Psoas muscle (tissue), 8 donors: ENCODE data around the gene TMEM54. TPM values are rescaled to one million over a fixed set of nuclear protein-coding genes. Genes with fewer than 3 reads are reported as not detected.

ENCODE experiments used
- ATAC-seq, 4 donors: fragments of 200-7000 bp; cut with Tn5 transposase; one replicate each; pipeline ENCODE4 v1.9.1; 2020; ENCODE audit warnings: moderate library complexity in 3 of 4, mild to moderate bottlenecking in 2 of 4
- DNase-seq, 2 donors: peaks; one replicate each; pipeline ENCODE4 v3.0.0-alpha.2; 2020
- H3K27ac ChIP-seq: fragments of 200-600 bp; one replicate; pipeline ENCODE4 v1.8.0; 2022
- H3K27me3 ChIP-seq, 3 donors: fragments of 200-600 bp in 1 of 3; one replicate each; pipeline versions ENCODE4 v1.6.1 to v1.8.0; 2013 to 2022; ENCODE audit warnings: low read length in 2 of 3, mild to moderate bottlenecking in 2 of 3, moderate library complexity in 1 of 3; ENCODE audit not compliant: insufficient read depth in 3 of 3
- H3K36me3 ChIP-seq, 2 donors: fragments of 200-600 bp in 1 of 2; one replicate each; pipeline versions ENCODE4 v1.6.1 to v1.8.0; 2013 to 2022; ENCODE audit warnings: low read depth in 1 of 2, mild to moderate bottlenecking in 1 of 2, moderate library complexity in 1 of 2; ENCODE audit not compliant: insufficient read depth in 1 of 2
- H3K4me1 ChIP-seq: fragments of 200-600 bp; one replicate; pipeline ENCODE4 v1.8.0; 2022
- H3K4me3 ChIP-seq: fragments of 200-600 bp; one replicate; pipeline ENCODE4 v1.8.0; 2022; ENCODE audit warnings: mild to moderate bottlenecking
- H3K9me3 ChIP-seq: fragments of 200-600 bp; one replicate; pipeline ENCODE4 v1.8.0; 2022
- WGBS, 3 donors: extraction: QIAGEN DNeasy Blood & Tissue Kit; methylation state at CpG; one replicate each; pipeline versions ENCODE4 v1.1.6 to v1.1.7; 2013; 5-methylcytosine and 5-hydroxymethylcytosine counted together
- intact Hi-C, 2 donors: fragments of 100-400 bp; cut with DNase I; formaldehyde crosslinking; loops; one replicate each; pipeline versions ENCODE4 v1.11.0 to v1.14.2; 2022
- polyA plus RNA-seq, 3 donors: library from polyadenylated mRNA; stranded (reverse); fragments of 200-250 nt; gene quantifications; one replicate each; pipeline ENCODE4 v1.2.3, GENCODE V29; 2013
- total RNA-seq, 4 donors: library from RNA; stranded (reverse); fragmentation: NEBNext Ultra II Directional in 2 of 4; extraction: Animal tissue kit (Norgen Biotek cat#: 25700) in 2 of 4; gene quantifications; one replicate each; pipeline versions ENCODE4 v1.2.1 to v1.2.4, GENCODE V29; 2021 to 2023
- TF ChIP-seq, protein P1 (sequence below): fragments of 200-600 bp; IDR thresholded peaks from one replicate; pipeline ENCODE4 v1.8.0; 2022; ENCODE audit warnings: antibody characterized with exemption
- donor health status: healthy with polysubstance abuse.
- donor health status: DM: no; HTN: no; CAD: no; lungs with moderate emphysema.
- donor health status: Bipolar disorder and iron deficiency.
- donor health status: healthy.
- donor health status: DM: yes; HTN: yes; CAD: no.
- donor health status: DM: no; HTN: no; CAD: no.
- donor health status: DM: no; HTN: no; CAD: no.
- donor health status: DM: yes; HTN: yes; CAD: no.

TMEM54 gene
- total and polyA plus RNA-seq, 7 donors, result 4.7 to 11.8 (median 5.9) TPM

DNA sequence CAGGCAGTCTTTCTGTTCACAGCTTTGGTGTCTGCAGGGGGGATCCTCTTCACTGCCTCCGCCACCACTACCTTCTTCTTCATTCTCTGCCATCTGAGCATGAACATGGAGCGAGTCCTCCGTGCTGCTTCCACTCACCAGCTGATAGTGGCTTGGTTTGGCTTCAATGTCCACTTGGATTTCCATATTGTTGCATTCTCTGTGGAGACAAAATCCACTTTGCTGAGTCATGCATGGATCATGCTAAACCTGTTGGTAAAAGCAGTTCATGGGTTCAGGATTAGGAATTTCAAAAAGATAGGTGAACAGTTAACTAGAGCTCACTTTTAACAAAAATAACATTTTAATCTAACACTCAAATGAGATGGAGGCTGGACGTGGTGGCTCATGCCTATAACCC, 35.9 kb upstream of the TMEM54 start:
- no peak for ATAC-seq
- Histone ChIP-seq H3K4me1 (peaks cover 5% of the 10 kb centered on the region), H3K4me3 (no peak overlapping the region), H3K9me3 (no peaks in the 10 kb centered on the region), H3K36me3 (peaks cover 3 to 67% of the 10 kb centered on the region in 2 donors), H3K27me3 (no peaks in the 10 kb centered on the region), H3K27ac (no peak overlapping the region)
- no peak for DNase-seq
- TF ChIP-seq, protein P1, sequence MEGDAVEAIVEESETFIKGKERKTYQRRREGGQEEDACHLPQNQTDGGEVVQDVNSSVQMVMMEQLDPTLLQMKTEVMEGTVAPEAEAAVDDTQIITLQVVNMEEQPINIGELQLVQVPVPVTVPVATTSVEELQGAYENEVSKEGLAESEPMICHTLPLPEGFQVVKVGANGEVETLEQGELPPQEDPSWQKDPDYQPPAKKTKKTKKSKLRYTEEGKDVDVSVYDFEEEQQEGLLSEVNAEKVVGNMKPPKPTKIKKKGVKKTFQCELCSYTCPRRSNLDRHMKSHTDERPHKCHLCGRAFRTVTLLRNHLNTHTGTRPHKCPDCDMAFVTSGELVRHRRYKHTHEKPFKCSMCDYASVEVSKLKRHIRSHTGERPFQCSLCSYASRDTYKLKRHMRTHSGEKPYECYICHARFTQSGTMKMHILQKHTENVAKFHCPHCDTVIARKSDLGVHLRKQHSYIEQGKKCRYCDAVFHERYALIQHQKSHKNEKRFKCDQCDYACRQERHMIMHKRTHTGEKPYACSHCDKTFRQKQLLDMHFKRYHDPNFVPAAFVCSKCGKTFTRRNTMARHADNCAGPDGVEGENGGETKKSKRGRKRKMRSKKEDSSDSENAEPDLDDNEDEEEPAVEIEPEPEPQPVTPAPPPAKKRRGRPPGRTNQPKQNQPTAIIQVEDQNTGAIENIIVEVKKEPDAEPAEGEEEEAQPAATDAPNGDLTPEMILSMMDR, result no peak
- WGBS, 3 donors, result 96% methylated on average over 4 of the region's 4 CpGs
- intact Hi-C loops, result no loop called here

DNA sequence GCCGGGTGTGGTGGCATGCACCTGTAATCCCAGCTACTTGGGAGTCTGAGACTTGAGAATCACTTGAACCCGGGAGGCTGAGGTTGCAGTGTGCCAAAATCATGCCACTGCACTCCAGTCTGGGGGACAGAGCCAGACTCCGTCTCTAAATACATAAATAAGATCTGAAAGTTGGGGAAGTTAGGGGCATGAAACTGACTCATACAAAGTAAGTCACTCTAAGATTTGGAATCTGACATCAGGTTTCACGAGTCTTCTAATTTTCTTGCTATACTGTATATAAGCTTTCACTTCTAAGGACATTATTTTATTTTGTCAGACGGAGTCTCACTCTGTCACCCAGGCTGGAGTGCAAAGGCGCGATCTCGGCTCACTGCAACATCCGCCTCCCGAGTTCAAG, 33.3 kb upstream of the TMEM54 start:
- intact Hi-C loops, result loop anchor here (5.0 kb wide), 3 partner anchors 73 to 153 kb away; no protein-coding TSS in a partner anchor
- WGBS, 3 donors, result 93 to 95% (median 93%) methylated on average over 10 of the region's 10 CpGs
- ATAC-seq, result no peak
- Histone ChIP-seq H3K27ac (no peak overlapping the region), H3K9me3 (no peaks in the 10 kb centered on the region), H3K4me3 (no peak overlapping the region), H3K27me3 (no peaks in the 10 kb centered on the region), H3K4me1 (no peaks in the 10 kb centered on the region), H3K36me3 (peaks cover 3 to 41% of the 10 kb centered on the region in 2 donors)
- TF ChIP-seq, protein P1, result no peak
- no peak for DNase-seq

DNA sequence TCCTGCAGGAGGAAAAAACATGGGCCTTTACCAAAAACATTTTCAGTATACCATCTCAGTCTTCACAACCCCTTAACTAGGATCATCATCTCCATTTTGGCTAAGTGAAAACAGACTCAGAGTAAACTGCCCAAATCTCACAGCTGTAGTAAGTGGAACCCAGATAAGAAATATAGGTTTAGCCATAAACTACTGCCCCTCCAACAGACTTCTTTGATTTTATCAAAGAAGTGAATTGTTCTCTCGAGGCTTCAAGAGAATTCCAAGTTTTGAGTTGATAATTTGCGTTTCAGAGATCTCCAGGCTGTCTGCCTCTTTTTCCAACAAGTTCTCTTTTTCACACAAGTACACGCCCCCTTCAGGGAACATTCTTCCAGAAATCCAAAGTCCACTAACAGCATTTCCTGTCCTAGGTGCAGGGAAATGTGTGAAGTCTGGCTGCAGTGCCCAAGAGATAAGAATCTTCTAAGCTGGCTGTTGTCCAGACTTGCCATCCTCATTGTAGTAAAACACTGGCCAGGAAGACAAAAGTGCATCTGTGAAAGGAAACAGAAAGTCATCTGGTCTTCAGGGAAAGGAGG, 32.6 kb upstream of the TMEM54 start:
- Histone ChIP-seq H3K27me3 (no peaks in the 10 kb centered on the region), H3K9me3 (no peaks in the 10 kb centered on the region), H3K4me3 (no peak overlapping the region), H3K27ac (no peak overlapping the region), H3K36me3 (peaks cover 3 to 37% of the 10 kb centered on the region in 2 donors), H3K4me1 (no peaks in the 10 kb centered on the region)
- ATAC-seq, result peak in 1 of 4 donors; percentile 35
- intact Hi-C loops, result loop anchor here (2.0 to 5.0 kb wide), 5 partner anchors 73 to 155 kb away; no protein-coding TSS in a partner anchor
- DNase-seq, result no peak
- TF ChIP-seq, protein P1, result no peak
- WGBS, 3 donors, result 48 to 66% (median 66%) methylated on average over 3 of the region's 3 CpGs

DNA sequence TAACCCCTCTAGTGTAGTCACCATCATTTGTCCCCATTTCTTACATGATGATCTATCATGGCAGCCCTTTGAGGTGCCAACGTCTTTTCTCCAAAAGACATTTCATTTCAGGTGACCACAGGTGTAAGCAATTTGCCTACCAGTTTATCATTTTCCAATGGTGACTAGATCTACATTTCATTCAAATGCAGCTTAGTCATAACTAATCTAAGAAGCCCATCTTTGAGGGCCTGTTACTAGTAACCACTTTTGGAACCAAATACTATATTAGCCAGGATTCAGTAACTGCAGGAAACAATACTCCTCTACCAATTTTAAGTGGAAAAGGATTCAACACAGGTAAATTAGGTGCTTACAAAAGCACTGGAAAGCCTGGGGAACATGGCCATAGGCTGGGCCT, 30.6 kb upstream of the TMEM54 start:
- H3K9me3 ChIP-seq, result no peaks in the 10 kb centered on the region
- no peak overlapping the region for H3K4me3 ChIP-seq
- TF ChIP-seq, protein P1, result no peak
- peaks cover 0 to 18% of the 10 kb centered on the region in 2 donors for H3K36me3 ChIP-seq
- ATAC-seq (no peak), DNase-seq (no peak)
- H3K27ac ChIP-seq, result no peak overlapping the region
- H3K27me3 ChIP-seq, result no peaks in the 10 kb centered on the region
- 91 to 95% (median 93%) methylated on average over 1 of the region's 1 CpG for WGBS, 3 donors
- intact Hi-C loops, result loop anchor here (2.0 to 5.0 kb wide), 5 partner anchors 76 to 157 kb away; no protein-coding TSS in a partner anchor
- no peaks in the 10 kb centered on the region for H3K4me1 ChIP-seq

DNA sequence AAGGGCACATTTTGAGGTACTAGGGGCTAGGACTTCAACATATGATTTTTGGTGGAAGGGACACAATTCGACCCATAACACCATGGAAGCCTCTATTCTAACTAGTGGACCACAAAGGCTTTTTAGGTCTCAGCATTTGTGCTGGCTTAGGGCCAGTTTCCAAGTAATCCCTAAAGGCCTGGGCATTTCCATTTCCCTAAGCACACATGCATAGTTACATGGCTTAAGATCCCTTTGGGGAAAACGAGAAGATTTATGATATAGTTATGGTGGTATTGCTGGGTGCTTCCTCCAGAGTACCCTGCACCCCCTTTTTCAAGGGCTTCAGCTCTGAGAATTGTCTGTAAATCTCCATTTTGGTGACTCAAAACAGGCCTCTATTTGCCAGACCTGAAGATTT, 28.2 kb upstream of the TMEM54 start:
- WGBS, 3 donors, result 54 to 74% (median 54%) methylated on average over 2 of the region's 2 CpGs
- H3K4me1 ChIP-seq, result no peaks in the 10 kb centered on the region
- H3K27ac ChIP-seq, result no peak overlapping the region
- H3K27me3 ChIP-seq, result peaks cover 0 to 16% (median 12%) of the 10 kb centered on the region in 3 donors
- TF ChIP-seq, protein P1, result no peak
- intact Hi-C loops, result no loop called here
- H3K9me3 ChIP-seq, result no peaks in the 10 kb centered on the region
- H3K36me3 ChIP-seq, result no peaks in the 10 kb centered on the region
- H3K4me3 ChIP-seq, result no peak overlapping the region
- ATAC-seq, result no peak
- no peak for DNase-seq
